ENCODE data around the gene SMCR8.

Gene SMCR8

DNA sequence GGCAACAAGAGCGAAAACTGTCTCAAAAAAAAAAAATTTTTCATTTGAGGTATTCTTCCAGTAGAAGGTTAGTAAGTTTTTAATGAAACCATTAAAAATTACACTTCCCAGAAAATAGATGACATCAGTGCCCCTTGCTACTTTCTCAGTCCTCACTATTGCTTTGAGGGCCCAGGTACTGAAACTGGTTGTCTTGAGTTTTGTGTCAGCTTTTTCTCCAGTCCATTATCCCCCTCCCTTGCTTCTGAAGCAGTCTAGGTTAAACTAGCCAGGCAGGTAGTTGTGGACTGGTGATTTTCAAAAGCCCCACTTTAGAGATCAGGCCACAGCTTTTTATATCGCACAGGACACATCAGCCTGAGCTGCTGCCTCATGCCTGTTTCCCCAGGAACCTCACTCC is 10.9 kb downstream of the SMCR8 start:
- Mint-ChIP-seq H3K9me3 (no peaks in the 10 kb centered on the region), H3K4me3 (no peak overlapping the region), H3K36me3 (ENCODE audit: low read depth) (peaks cover 35% of the 10 kb centered on the region), H3K27ac (no peak overlapping the region), H3K27me3 (ENCODE audit: low read depth, poor library complexity) (peaks cover 5% of the 10 kb centered on the region), H3K4me1 (peaks cover 7% of the 10 kb centered on the region)
- DNase-seq, result no peak
- TF ChIP-seq, protein P1, sequence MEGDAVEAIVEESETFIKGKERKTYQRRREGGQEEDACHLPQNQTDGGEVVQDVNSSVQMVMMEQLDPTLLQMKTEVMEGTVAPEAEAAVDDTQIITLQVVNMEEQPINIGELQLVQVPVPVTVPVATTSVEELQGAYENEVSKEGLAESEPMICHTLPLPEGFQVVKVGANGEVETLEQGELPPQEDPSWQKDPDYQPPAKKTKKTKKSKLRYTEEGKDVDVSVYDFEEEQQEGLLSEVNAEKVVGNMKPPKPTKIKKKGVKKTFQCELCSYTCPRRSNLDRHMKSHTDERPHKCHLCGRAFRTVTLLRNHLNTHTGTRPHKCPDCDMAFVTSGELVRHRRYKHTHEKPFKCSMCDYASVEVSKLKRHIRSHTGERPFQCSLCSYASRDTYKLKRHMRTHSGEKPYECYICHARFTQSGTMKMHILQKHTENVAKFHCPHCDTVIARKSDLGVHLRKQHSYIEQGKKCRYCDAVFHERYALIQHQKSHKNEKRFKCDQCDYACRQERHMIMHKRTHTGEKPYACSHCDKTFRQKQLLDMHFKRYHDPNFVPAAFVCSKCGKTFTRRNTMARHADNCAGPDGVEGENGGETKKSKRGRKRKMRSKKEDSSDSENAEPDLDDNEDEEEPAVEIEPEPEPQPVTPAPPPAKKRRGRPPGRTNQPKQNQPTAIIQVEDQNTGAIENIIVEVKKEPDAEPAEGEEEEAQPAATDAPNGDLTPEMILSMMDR (IDR thresholded peaks at IDR 0.05), result no peak

DNA sequence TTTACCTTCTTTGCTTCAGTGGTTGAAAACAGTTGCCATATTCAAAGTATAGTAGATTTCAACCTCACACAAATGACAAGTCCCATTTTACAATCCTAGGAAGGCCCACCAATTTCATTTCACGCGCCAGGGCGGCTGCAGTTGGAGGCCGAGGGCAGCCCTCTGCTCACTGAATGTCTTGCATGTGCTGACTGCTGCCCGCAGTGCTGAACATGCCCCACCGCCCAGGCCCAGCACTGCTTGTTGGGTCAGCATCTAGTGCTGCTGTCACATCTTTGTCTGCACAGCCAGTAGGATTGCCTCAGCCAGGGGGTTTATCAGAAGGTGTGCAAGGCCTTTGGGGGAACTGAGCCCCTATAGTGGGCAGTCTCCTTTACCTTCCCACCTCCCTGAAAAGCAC is 11.5 kb downstream of the SMCR8 start:
- Mint-ChIP-seq H3K4me3 (no peak overlapping the region), H3K9me3 (no peaks in the 10 kb centered on the region), H3K4me1 (peaks cover 7% of the 10 kb centered on the region), H3K27me3 (ENCODE audit: low read depth, poor library complexity) (peaks cover 5% of the 10 kb centered on the region), H3K27ac (peak overlapping the region; percentile 89), H3K36me3 (ENCODE audit: low read depth) (peaks cover 36% of the 10 kb centered on the region)
- TF ChIP-seq, protein P1 (IDR thresholded peaks at IDR 0.05), result no peak
- no peak for DNase-seq

DNA sequence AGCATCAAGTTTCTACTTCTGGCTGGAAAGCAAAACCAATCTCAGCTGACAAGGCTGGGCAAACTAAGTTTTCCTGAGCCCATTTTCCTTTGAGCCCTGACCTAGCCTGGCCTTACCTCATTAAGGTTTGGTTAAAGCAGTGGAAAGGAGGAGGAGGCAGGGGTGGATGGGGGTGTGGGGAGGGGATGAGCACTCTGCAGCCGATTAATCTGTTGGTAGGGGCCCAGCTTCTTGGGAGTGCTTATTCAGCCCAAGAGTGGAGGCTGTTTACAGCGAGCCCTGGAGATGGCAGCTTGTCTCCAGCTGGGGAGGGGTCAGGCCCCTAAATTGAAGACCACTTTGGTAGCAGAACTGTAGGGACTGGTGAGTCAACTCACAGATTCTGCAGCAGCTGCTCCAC is 12.0 kb downstream of the SMCR8 start:
- H3K4me1 Mint-ChIP-seq, result peaks cover 7% of the 10 kb centered on the region
- H3K36me3 Mint-ChIP-seq (ENCODE audit: low read depth), result peaks cover 39% of the 10 kb centered on the region
- TF ChIP-seq, protein P1 (IDR thresholded peaks at IDR 0.05), result no peak
- no peak overlapping the region for H3K27ac Mint-ChIP-seq
- no peak overlapping the region for H3K4me3 Mint-ChIP-seq
- H3K9me3 Mint-ChIP-seq, result no peaks in the 10 kb centered on the region
- peaks cover 5% of the 10 kb centered on the region for H3K27me3 Mint-ChIP-seq (ENCODE audit: low read depth, poor library complexity)
- DNase-seq, result no peak

DNA sequence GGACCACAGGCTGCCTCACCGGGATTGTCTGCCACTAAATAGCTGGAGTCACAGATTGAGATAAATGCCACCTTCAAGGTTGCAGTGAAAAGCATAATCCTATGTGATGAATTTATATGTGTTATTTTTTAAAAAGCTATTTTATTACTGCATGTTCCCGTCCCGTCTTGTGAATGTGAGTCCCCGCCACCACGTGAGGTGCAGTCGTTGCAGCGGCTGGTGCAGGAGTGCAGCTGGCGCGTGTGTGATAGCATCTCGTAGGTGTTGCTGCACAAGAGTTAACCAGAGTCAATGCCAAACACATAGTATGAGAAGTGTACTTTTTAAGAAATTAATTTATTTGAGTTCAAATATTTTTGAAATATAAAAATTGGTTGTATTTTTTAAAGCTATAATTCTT is 12.5 kb downstream of the SMCR8 start:
- H3K9me3 Mint-ChIP-seq, result no peaks in the 10 kb centered on the region
- TF ChIP-seq, protein P1 (IDR thresholded peaks at IDR 0.05), result no peak
- peaks cover 44% of the 10 kb centered on the region for H3K36me3 Mint-ChIP-seq (ENCODE audit: low read depth)
- no peak overlapping the region for H3K27ac Mint-ChIP-seq
- no peak for DNase-seq
- H3K4me1 Mint-ChIP-seq, result peaks cover 7% of the 10 kb centered on the region
- H3K27me3 Mint-ChIP-seq (ENCODE audit: low read depth, poor library complexity), result peaks cover 5% of the 10 kb centered on the region
- no peak overlapping the region for H3K4me3 Mint-ChIP-seq

DNA sequence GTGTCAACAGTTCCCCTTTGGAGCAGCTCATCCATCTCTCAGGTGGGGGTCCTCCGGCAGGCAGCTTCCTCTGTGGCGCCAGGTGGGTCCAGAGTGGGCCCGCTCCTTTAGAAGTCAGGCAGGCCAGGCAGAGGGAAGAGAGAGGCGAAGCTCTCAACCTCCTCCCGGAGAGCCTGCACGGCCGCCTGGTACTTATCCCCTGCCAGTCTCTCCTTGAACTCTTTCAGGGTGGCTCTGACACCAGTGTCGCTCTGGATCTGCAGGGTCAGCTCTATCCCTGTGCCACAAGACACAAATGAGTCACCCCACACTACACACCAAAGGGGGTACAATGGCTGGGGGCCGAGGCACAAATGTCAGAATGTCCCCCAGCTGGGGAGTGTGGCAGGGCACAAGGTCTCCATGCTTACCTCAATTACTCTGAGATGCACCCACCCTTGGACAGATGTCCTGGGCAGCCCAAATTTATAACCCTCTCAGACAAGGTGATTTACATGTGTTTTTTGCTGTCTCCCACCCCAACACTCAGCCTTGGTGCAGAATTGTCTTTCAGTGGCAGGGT is 13.6 kb downstream of the SMCR8 start:
- Mint-ChIP-seq H3K9me3 (no peaks in the 10 kb centered on the region), H3K4me3 (no peak overlapping the region), H3K27ac (peak overlapping the region; percentile 43), H3K4me1 (peaks cover 7% of the 10 kb centered on the region), H3K36me3 (ENCODE audit: low read depth) (peaks cover 42% of the 10 kb centered on the region), H3K27me3 (ENCODE audit: low read depth, poor library complexity) (peaks cover 5% of the 10 kb centered on the region)
- DNase-seq, result no peak
- TF ChIP-seq, protein P1 (IDR thresholded peaks at IDR 0.05), result no peak

DNA sequence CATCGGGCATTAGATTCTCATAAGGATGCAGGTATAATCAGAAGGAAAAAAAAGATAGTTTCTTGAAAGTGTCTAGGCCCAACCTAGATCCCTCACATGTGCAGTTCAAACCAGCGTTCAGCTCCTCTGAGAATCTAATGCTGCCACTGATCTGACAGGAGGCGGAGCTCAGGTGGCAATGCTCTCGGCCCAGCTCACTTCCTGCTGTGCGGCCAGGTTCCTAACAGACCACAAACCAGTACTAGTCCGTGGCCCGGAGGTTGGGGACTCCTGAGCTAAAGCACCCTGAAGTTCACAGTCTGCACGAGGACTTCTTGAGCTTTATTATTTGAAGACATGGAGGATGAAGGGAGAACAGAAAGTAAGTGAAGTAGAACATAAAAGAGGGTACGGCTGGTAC is 16.8 kb downstream of the SMCR8 start:
- TF ChIP-seq, protein P1 (IDR thresholded peaks at IDR 0.05), result no peak
- H3K27ac Mint-ChIP-seq, result peak overlapping the region; percentile 52
- peaks cover 5% of the 10 kb centered on the region for H3K27me3 Mint-ChIP-seq (ENCODE audit: low read depth, poor library complexity)
- DNase-seq, result no peak
- H3K9me3 Mint-ChIP-seq, result peaks cover 7% of the 10 kb centered on the region
- H3K36me3 Mint-ChIP-seq (ENCODE audit: low read depth), result peaks cover 52% of the 10 kb centered on the region
- peaks cover 7% of the 10 kb centered on the region for H3K4me1 Mint-ChIP-seq
- no peak overlapping the region for H3K4me3 Mint-ChIP-seq
